ENCODE data around the gene PNPT1. TPM values are rescaled to one million over a fixed set of nuclear protein-coding genes. Genes with fewer than 3 reads are reported as not detected.

Gene PNPT1
- total and polyA plus RNA-seq, 2 of the 13 experiments (the other 11 are each of a cell fraction or from before 2014, with no cell fraction given), result 23.4 to 61.0 TPM

DNA sequence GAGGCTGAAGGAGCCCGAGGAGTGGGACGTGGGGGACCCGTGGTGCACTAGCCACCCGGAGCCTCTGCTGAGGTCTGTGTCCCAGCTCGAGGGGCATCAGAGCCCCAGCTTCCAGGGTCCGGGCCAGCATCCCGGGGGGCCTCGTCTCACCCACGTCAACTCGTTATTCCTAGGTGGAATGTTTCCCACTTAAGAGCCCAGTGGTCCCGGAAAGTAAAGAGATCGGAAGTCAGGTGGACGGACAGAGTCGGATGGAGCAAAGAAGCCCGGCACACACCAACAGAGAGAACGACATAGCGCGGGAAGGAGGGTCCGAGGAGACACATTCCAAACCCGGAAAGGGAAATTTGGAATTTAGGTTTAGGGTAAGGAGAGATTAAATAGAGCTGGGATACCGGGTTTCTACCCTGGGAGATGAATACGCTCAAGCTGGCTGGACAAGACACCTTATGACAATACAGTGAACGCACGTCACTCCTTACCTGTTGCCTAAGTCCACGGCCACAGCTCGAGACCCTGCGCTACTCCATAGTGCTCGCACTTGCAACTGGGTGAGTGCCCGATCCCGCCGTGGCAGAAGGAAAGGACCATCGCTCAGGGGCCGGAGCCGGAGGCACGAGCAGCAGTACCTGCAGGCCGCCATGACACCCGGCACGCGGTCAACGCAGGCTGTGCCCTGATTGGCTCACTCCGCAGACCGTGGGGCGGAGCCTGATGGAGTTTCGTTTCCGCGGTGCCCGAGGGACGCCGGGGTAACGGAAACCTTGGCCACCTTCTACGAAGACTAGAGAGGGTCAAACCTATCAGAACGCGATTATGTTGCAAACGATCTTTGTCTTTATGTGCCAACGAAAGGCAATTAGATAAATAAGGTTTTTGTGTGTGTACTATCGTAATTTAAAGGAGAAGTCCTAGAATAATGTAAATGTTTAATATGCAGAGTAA lies at the start of gene PNPT1 (continued):
- peak; percentile 90; the same call in 1 of the 2 replicates for TF ChIP-seq FOXC1 (CRISPR knock-in tag; IDR thresholded peaks at IDR 0.05; ENCODE audit: borderline replicate concordance)
- TF ChIP-seq, protein P1, sequence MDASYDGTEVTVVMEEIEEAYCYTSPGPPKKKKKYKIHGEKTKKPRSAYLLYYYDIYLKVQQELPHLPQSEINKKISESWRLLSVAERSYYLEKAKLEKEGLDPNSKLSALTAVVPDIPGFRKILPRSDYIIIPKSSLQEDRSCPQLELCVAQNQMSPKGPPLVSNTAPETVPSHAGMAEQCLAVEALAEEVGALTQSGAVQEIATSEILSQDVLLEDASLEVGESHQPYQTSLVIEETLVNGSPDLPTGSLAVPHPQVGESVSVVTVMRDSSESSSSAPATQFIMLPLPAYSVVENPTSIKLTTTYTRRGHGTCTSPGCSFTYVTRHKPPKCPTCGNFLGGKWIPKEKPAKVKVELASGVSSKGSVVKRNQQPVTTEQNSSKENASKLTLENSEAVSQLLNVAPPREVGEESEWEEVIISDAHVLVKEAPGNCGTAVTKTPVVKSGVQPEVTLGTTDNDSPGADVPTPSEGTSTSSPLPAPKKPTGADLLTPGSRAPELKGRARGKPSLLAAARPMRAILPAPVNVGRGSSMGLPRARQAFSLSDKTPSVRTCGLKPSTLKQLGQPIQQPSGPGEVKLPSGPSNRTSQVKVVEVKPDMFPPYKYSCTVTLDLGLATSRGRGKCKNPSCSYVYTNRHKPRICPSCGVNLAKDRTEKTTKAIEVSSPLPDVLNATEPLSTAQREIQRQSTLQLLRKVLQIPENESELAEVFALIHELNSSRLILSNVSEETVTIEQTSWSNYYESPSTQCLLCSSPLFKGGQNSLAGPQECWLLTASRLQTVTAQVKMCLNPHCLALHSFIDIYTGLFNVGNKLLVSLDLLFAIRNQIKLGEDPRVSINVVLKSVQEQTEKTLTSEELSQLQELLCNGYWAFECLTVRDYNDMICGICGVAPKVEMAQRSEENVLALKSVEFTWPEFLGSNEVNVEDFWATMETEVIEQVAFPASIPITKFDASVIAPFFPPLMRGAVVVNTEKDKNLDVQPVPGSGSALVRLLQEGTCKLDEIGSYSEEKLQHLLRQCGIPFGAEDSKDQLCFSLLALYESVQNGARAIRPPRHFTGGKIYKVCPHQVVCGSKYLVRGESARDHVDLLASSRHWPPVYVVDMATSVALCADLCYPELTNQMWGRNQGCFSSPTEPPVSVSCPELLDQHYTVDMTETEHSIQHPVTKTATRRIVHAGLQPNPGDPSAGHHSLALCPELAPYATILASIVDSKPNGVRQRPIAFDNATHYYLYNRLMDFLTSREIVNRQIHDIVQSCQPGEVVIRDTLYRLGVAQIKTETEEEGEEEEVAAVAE (CRISPR knock-in tag; IDR thresholded peaks at IDR 0.05; ENCODE audit: borderline replicate concordance), result peak; percentile 91
- TF ChIP-seq, protein P2, sequence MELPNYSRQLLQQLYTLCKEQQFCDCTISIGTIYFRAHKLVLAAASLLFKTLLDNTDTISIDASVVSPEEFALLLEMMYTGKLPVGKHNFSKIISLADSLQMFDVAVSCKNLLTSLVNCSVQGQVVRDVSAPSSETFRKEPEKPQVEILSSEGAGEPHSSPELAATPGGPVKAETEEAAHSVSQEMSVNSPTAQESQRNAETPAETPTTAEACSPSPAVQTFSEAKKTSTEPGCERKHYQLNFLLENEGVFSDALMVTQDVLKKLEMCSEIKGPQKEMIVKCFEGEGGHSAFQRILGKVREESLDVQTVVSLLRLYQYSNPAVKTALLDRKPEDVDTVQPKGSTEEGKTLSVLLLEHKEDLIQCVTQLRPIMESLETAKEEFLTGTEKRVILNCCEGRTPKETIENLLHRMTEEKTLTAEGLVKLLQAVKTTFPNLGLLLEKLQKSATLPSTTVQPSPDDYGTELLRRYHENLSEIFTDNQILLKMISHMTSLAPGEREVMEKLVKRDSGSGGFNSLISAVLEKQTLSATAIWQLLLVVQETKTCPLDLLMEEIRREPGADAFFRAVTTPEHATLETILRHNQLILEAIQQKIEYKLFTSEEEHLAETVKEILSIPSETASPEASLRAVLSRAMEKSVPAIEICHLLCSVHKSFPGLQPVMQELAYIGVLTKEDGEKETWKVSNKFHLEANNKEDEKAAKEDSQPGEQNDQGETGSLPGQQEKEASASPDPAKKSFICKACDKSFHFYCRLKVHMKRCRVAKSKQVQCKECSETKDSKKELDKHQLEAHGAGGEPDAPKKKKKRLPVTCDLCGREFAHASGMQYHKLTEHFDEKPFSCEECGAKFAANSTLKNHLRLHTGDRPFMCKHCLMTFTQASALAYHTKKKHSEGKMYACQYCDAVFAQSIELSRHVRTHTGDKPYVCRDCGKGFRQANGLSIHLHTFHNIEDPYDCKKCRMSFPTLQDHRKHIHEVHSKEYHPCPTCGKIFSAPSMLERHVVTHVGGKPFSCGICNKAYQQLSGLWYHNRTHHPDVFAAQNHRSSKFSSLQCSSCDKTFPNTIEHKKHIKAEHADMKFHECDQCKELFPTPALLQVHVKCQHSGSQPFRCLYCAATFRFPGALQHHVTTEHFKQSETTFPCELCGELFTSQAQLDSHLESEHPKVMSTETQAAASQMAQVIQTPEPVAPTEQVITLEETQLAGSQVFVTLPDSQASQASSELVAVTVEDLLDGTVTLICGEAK (IDR thresholded peaks at IDR 0.05), result no peak
- TF ChIP-seq, protein P2 (CRISPR knock-in tag; IDR thresholded peaks at IDR 0.05), result peak; percentile 78
- TF ChIP-seq, protein P3, sequence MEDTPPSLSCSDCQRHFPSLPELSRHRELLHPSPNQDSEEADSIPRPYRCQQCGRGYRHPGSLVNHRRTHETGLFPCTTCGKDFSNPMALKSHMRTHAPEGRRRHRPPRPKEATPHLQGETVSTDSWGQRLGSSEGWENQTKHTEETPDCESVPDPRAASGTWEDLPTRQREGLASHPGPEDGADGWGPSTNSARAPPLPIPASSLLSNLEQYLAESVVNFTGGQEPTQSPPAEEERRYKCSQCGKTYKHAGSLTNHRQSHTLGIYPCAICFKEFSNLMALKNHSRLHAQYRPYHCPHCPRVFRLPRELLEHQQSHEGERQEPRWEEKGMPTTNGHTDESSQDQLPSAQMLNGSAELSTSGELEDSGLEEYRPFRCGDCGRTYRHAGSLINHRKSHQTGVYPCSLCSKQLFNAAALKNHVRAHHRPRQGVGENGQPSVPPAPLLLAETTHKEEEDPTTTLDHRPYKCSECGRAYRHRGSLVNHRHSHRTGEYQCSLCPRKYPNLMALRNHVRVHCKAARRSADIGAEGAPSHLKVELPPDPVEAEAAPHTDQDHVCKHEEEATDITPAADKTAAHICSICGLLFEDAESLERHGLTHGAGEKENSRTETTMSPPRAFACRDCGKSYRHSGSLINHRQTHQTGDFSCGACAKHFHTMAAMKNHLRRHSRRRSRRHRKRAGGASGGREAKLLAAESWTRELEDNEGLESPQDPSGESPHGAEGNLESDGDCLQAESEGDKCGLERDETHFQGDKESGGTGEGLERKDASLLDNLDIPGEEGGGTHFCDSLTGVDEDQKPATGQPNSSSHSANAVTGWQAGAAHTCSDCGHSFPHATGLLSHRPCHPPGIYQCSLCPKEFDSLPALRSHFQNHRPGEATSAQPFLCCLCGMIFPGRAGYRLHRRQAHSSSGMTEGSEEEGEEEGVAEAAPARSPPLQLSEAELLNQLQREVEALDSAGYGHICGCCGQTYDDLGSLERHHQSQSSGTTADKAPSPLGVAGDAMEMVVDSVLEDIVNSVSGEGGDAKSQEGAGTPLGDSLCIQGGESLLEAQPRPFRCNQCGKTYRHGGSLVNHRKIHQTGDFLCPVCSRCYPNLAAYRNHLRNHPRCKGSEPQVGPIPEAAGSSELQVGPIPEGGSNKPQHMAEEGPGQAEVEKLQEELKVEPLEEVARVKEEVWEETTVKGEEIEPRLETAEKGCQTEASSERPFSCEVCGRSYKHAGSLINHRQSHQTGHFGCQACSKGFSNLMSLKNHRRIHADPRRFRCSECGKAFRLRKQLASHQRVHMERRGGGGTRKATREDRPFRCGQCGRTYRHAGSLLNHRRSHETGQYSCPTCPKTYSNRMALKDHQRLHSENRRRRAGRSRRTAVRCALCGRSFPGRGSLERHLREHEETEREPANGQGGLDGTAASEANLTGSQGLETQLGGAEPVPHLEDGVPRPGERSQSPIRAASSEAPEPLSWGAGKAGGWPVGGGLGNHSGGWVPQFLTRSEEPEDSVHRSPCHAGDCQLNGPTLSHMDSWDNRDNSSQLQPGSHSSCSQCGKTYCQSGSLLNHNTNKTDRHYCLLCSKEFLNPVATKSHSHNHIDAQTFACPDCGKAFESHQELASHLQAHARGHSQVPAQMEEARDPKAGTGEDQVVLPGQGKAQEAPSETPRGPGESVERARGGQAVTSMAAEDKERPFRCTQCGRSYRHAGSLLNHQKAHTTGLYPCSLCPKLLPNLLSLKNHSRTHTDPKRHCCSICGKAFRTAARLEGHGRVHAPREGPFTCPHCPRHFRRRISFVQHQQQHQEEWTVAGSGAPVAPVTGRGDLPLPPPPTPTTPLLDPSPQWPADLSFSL (CRISPR knock-in tag; IDR thresholded peaks at IDR 0.05), result no peak
- peak; percentile 90 for TF ChIP-seq IKZF4 (CRISPR knock-in tag; IDR thresholded peaks at IDR 0.05; ENCODE audit: borderline replicate concordance, low read depth, not compliant biosample characterization)
